H1 (cell line): Measurements from ENCODE around the gene FRY. TPM values are rescaled to one million over a fixed set of nuclear protein-coding genes. Genes with fewer than 3 reads are reported as not detected.
A peak's percentile ranks its signal among the peaks of the same experiment; 100 is the strongest.

Experiments used
- CBX8 ChIP-seq: fragments of 300-800, 300-1000 bp; sonication (generic); IDR thresholded peaks from 2 replicates; pipeline ENCODE4 v1.7.1; 2016; ENCODE audit warnings: low read depth, low read length, borderline replicate concordance
- CHD1 ChIP-seq: IDR thresholded peaks from 2 replicates; pipeline ENCODE4 v1.6.1; 2012; ENCODE audit warnings: low read depth, low read length, improper control_type of control experiment
- POLR2AphosphoS5 ChIP-seq: IDR thresholded peaks from 2 replicates; pipeline ENCODE4 v1.6.1; 2011; ENCODE audit warnings: low read depth, low read length
- RXRA ChIP-seq: IDR thresholded peaks from 2 replicates; pipeline ENCODE4 v1.6.1; 2011; ENCODE audit warnings: low read depth, mild to moderate bottlenecking, low read length, moderate library complexity; ENCODE audit not compliant: insufficient read depth
- polyA plus RNA-seq, 7 experiments: library from polyadenylated mRNA; depleted of rRNA in 3 of 7; stranded (reverse) in 5 of 7; unstranded in 2 of 7; fragments of >200 nt in 5 of 7; fragments of 200-250 nt in 2 of 7; gene quantifications; 1 replicate in 5 of 7; 2 replicates in 1 of 7; 4 replicates in 1 of 7; pipeline versions ENCODE4 v1.2.1 to v1.2.3, GENCODE V29; 2011 to 2013; ENCODE audit warnings: missing spikeins in 2 of 7, mixed read lengths in 2 of 7
- total RNA-seq: library from RNA; stranded (reverse); fragmentation: NEBNext Ultra II Directional; extraction: Animal tissue kit (Norgen Biotek cat#: 25700); gene quantifications from 2 replicates; pipeline ENCODE4 v1.2.1, GENCODE V29; 2021
- TF ChIP-seq, protein P1 (sequence below): IDR thresholded peaks from 2 replicates; pipeline ENCODE4 v1.6.1; 2011; ENCODE audit warnings: low read length, improper control_type of control experiment

FRY gene
- total and polyA plus RNA-seq, 2 of the 8 experiments (the other 6 are each of a cell fraction or from before 2014, with no cell fraction given): 4.3 to 9.2 TPM

DNA sequence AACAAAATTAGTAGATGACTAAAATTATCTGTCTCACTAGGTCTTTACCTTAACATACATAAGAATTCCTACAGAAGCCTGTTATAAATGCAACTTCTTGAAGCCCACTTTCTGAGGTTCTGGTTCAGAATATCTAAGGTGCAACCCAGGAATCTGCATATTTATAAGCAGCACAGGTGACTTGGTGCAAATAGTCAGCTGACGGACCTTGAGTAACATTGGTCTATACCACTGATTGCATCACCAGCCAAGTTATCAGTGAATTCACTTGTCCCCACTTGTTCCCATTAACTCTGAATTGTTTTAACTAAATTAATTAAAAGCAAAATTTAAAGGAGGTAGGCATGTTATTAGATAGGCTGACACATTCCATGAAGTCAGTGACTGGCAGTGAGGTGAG, 109.9 kb downstream of the FRY start (continued):
- TF ChIP-seq POLR2AphosphoS5: no peak
- TF ChIP-seq CHD1: no peak
- no peak for TF ChIP-seq RXRA
- TF ChIP-seq, protein P1, sequence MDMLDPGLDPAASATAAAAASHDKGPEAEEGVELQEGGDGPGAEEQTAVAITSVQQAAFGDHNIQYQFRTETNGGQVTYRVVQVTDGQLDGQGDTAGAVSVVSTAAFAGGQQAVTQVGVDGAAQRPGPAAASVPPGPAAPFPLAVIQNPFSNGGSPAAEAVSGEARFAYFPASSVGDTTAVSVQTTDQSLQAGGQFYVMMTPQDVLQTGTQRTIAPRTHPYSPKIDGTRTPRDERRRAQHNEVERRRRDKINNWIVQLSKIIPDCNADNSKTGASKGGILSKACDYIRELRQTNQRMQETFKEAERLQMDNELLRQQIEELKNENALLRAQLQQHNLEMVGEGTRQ: peak; percentile 21; the same call in 1 of the 2 replicates
- no peak for TF ChIP-seq CBX8
